T-helper 17 cell (primary cell): ENCODE measurements around the gene SEMA5A. TPM values are rescaled to one million over a fixed set of nuclear protein-coding genes. Genes with fewer than 3 reads are reported as not detected.

Experiments
- ATAC-seq: fragments of 150-1000 bp; cut with Tn5 transposase; 2 replicates; pipeline ENCODE4 v1.10.0; 2021; ENCODE audit warnings: mild to moderate bottlenecking, moderate library complexity
- DNase-seq, 3 donors: peaks; one replicate each; pipeline versions ENCODE4 v3.0.0 to v3.0.0-alpha.2; 2020 to 2021
- H3K9me3 ChIP-seq: one replicate; pipeline ENCODE4 v1.7.0; 2013; ENCODE audit warnings: low read length, mild to moderate bottlenecking; ENCODE audit not compliant: control insufficient read depth, poor library complexity, severe bottlenecking
- H3K27ac Mint-ChIP-seq: one replicate; pipeline ENCODE4 v1.8.0; 2022; ENCODE audit warnings: mild to moderate bottlenecking, moderate library complexity, mixed read lengths
- H3K27me3 Mint-ChIP-seq: one replicate; pipeline ENCODE4 v1.8.0; 2022; ENCODE audit warnings: mixed read lengths
- H3K36me3 Mint-ChIP-seq: one replicate; pipeline ENCODE4 v1.8.0; 2022; ENCODE audit warnings: low read depth, mixed read lengths
- H3K4me1 Mint-ChIP-seq: one replicate; pipeline ENCODE4 v1.8.0; 2022; ENCODE audit warnings: mild to moderate bottlenecking, mixed read lengths
- H3K4me3 Mint-ChIP-seq: one replicate; pipeline ENCODE4 v1.8.0; 2022; ENCODE audit warnings: mild to moderate bottlenecking, moderate library complexity, mixed read lengths
- total RNA-seq, 4 donors: library from RNA in 2 of 4; stranded (reverse) in 2 of 4; gene quantifications; one replicate each; pipeline ENCODE4 v1.2.3 and lab custom pipeline; 2022 to 2026

Gene SEMA5A
- total RNA-seq, 2 donors from 2014 or later = 0.75 to 0.94 TPM

- Mint-ChIP-seq H3K4me3 (no peak overlapping the region), H3K27ac (no peak overlapping the region), H3K4me1 (no peaks in the 10 kb centered on the region), H3K36me3 (no peaks in the 10 kb centered on the region), H3K27me3 (no peaks in the 10 kb centered on the region)
- ATAC-seq (no peak), DNase-seq (no peak)
- no peaks in the 10 kb centered on the region for H3K9me3 ChIP-seq
Observed at GRCh38 chr5:9201761-9202160, 344.1 kb downstream of the SEMA5A start.

GRCh38 chr5:9201011-9201410, 344.9 kb downstream of the SEMA5A start:
- no peak overlapping the region for H3K27ac Mint-ChIP-seq
- H3K9me3 ChIP-seq = no peaks in the 10 kb centered on the region
- no peak overlapping the region for H3K4me3 Mint-ChIP-seq
- H3K27me3 Mint-ChIP-seq = no peaks in the 10 kb centered on the region
- DNase-seq (no peak), ATAC-seq (no peak)
- H3K36me3 Mint-ChIP-seq = no peaks in the 10 kb centered on the region
- no peaks in the 10 kb centered on the region for H3K4me1 Mint-ChIP-seq

- ATAC-seq = no peak
- no peaks in the 10 kb centered on the region for H3K27me3 Mint-ChIP-seq
- H3K9me3 ChIP-seq = no peaks in the 10 kb centered on the region
- no peak for DNase-seq
- H3K4me3 Mint-ChIP-seq = no peak overlapping the region
- no peaks in the 10 kb centered on the region for H3K4me1 Mint-ChIP-seq
- no peak overlapping the region for H3K27ac Mint-ChIP-seq
- no peaks in the 10 kb centered on the region for H3K36me3 Mint-ChIP-seq
Observed at GRCh38 chr5:9198394-9198793, 347.5 kb downstream of the SEMA5A start.

- DNase-seq (no peak), ATAC-seq (no peak)
- no peaks in the 10 kb centered on the region for H3K27me3 Mint-ChIP-seq
- no peak overlapping the region for H3K4me3 Mint-ChIP-seq
- no peaks in the 10 kb centered on the region for H3K4me1 Mint-ChIP-seq
- no peaks in the 10 kb centered on the region for H3K9me3 ChIP-seq
- no peaks in the 10 kb centered on the region for H3K36me3 Mint-ChIP-seq
- no peak overlapping the region for H3K27ac Mint-ChIP-seq
Observed at GRCh38 chr5:9197881-9198260, 348.0 kb downstream of the SEMA5A start.

- Mint-ChIP-seq H3K27ac (no peak overlapping the region), H3K27me3 (no peaks in the 10 kb centered on the region), H3K36me3 (no peaks in the 10 kb centered on the region), H3K4me1 (no peaks in the 10 kb centered on the region), H3K4me3 (no peak overlapping the region)
- no peak for DNase-seq
- no peaks in the 10 kb centered on the region for H3K9me3 ChIP-seq
- ATAC-seq = no peak
Observed at GRCh38 chr5:9196403-9197227, 349.3 kb downstream of the SEMA5A start.

- no peaks in the 10 kb centered on the region for H3K9me3 ChIP-seq
- Mint-ChIP-seq H3K27me3 (no peaks in the 10 kb centered on the region), H3K27ac (no peak overlapping the region), H3K36me3 (no peaks in the 10 kb centered on the region), H3K4me1 (no peaks in the 10 kb centered on the region), H3K4me3 (no peak overlapping the region)
- DNase-seq (no peak), ATAC-seq (no peak)
Observed at GRCh38 chr5:9194509-9194908, 351.4 kb downstream of the SEMA5A start.

- no peaks in the 10 kb centered on the region for H3K27me3 Mint-ChIP-seq
- DNase-seq = no peak
- ATAC-seq = no peak
- H3K4me1 Mint-ChIP-seq = no peaks in the 10 kb centered on the region
- H3K27ac Mint-ChIP-seq = no peak overlapping the region
- no peaks in the 10 kb centered on the region for H3K9me3 ChIP-seq
- no peaks in the 10 kb centered on the region for H3K36me3 Mint-ChIP-seq
- no peak overlapping the region for H3K4me3 Mint-ChIP-seq
Observed at GRCh38 chr5:9192266-9192665, 353.6 kb downstream of the SEMA5A start.

- H3K4me1 Mint-ChIP-seq = no peaks in the 10 kb centered on the region
Observed at GRCh38 chr5:9189681-9190080, 356.2 kb downstream of the SEMA5A start.

GRCh38 chr5:9188956-9189355, 356.9 kb downstream of the SEMA5A start:
- no peaks in the 10 kb centered on the region for H3K27me3 Mint-ChIP-seq
- no peaks in the 10 kb centered on the region for H3K9me3 ChIP-seq
- ATAC-seq = no peak
- no peak overlapping the region for H3K4me3 Mint-ChIP-seq
- no peak for DNase-seq
- no peak overlapping the region for H3K27ac Mint-ChIP-seq
- H3K36me3 Mint-ChIP-seq = no peaks in the 10 kb centered on the region
- H3K4me1 Mint-ChIP-seq = no peaks in the 10 kb centered on the region

More at GRCh38 chr5:9189681-9190080, 356.2 kb downstream of the SEMA5A start:
- Mint-ChIP-seq H3K27me3 (no peaks in the 10 kb centered on the region), H3K4me3 (no peak overlapping the region), H3K36me3 (no peaks in the 10 kb centered on the region), H3K27ac (no peak overlapping the region)
- no peaks in the 10 kb centered on the region for H3K9me3 ChIP-seq
- DNase-seq (no peak), ATAC-seq (no peak)

- H3K4me3 Mint-ChIP-seq = no peak overlapping the region
- ATAC-seq (no peak), DNase-seq (no peak)
- no peaks in the 10 kb centered on the region for H3K9me3 ChIP-seq
- H3K27ac Mint-ChIP-seq = no peak overlapping the region
- H3K27me3 Mint-ChIP-seq = no peaks in the 10 kb centered on the region
- no peaks in the 10 kb centered on the region for H3K4me1 Mint-ChIP-seq
- H3K36me3 Mint-ChIP-seq = no peaks in the 10 kb centered on the region
Observed at GRCh38 chr5:9188131-9188530, 357.7 kb downstream of the SEMA5A start.

- Mint-ChIP-seq H3K27me3 (no peaks in the 10 kb centered on the region), H3K4me1 (no peaks in the 10 kb centered on the region), H3K36me3 (no peaks in the 10 kb centered on the region), H3K4me3 (no peak overlapping the region), H3K27ac (no peak overlapping the region)
- ATAC-seq (no peak), DNase-seq (no peak)
- no peaks in the 10 kb centered on the region for H3K9me3 ChIP-seq
Observed at GRCh38 chr5:9187614-9188013, 358.3 kb downstream of the SEMA5A start.

- H3K27me3 Mint-ChIP-seq = no peaks in the 10 kb centered on the region
- no peak for ATAC-seq
- H3K4me3 Mint-ChIP-seq = no peak overlapping the region
- DNase-seq = no peak
- no peaks in the 10 kb centered on the region for H3K4me1 Mint-ChIP-seq
- no peak overlapping the region for H3K27ac Mint-ChIP-seq
- no peaks in the 10 kb centered on the region for H3K36me3 Mint-ChIP-seq
- no peaks in the 10 kb centered on the region for H3K9me3 ChIP-seq
Observed at GRCh38 chr5:9186069-9186468, 359.8 kb downstream of the SEMA5A start.

GRCh38 chr5:9183992-9184391, 361.9 kb downstream of the SEMA5A start:
- Mint-ChIP-seq H3K27ac (no peak overlapping the region), H3K27me3 (no peaks in the 10 kb centered on the region), H3K4me1 (no peaks in the 10 kb centered on the region), H3K4me3 (no peak overlapping the region), H3K36me3 (no peaks in the 10 kb centered on the region)
- H3K9me3 ChIP-seq = no peaks in the 10 kb centered on the region
- ATAC-seq = no peak
- DNase-seq = no peak
